Measurements from ENCODE around the gene CKS1B.
"Not testable (repeated sequence)": the region's sequence is repeated elsewhere in the genome, so short reads cannot be mapped to it uniquely, and the experiment has no call there.

CKS1B gene

DNA sequence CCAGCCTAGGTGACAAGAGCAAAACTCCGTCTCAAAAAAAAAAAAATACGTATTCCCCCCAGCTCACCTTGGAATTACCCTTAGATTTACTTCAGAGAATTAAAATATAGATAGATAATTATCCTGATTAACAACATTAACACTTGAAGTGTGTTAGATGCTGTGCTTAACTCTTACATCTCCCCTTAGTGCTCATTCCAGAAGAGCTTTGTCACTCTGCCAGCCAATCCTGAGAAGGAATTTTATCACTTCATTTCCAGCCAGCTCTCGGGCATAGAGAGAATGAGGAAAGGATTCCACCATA is 2.3 kb upstream of the CKS1B start:
- TF ChIP-seq, protein P1, sequence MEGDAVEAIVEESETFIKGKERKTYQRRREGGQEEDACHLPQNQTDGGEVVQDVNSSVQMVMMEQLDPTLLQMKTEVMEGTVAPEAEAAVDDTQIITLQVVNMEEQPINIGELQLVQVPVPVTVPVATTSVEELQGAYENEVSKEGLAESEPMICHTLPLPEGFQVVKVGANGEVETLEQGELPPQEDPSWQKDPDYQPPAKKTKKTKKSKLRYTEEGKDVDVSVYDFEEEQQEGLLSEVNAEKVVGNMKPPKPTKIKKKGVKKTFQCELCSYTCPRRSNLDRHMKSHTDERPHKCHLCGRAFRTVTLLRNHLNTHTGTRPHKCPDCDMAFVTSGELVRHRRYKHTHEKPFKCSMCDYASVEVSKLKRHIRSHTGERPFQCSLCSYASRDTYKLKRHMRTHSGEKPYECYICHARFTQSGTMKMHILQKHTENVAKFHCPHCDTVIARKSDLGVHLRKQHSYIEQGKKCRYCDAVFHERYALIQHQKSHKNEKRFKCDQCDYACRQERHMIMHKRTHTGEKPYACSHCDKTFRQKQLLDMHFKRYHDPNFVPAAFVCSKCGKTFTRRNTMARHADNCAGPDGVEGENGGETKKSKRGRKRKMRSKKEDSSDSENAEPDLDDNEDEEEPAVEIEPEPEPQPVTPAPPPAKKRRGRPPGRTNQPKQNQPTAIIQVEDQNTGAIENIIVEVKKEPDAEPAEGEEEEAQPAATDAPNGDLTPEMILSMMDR (IDR thresholded peaks at IDR 0.05; ENCODE audit: borderline replicate concordance, insufficient read depth, low read depth, low read length) = no peak
- H3K4me3 ChIP-seq (ENCODE audit: low read depth, low read length) = no peak overlapping the region

DNA sequence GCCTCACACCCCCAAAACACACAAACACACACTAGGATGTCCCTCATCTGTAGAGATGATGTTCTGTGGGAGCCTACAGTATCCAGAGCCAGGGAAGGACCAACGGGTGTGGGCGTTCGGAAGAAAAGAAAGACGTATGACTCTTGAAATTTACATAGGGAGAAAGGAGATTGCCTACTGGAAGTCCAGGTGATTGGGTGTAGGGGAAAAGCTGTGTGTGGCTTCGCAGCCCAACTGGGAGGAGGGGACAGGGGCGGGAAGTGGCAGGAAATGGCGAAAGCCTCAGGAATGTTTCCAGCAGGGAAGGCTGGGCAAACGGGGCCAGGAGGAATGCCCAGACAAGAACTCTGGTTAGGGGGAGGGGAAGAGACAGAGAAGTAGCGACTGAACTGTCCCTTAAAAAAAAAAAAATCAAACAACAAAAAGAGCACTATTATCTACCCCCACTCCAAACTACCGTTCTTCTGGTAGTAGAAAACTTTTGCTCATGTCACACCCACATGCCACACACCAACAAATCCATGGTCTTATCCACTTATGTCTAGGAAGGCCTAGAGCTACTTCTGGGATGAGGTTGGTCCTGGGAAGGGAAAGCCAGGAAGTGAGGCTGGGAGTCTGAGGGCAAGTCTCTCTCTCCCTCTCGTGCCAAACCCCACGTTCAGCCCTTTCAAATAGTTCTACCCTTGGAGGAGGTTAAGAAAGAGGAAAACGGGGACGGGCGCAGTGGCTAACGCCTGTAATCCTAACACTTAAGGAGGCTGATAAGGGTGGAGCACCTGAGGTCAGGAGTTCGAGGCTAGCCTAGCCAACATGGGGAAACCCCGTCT is 1.8 kb upstream of the CKS1B start:
- TF ChIP-seq, protein P1 (IDR thresholded peaks at IDR 0.05; ENCODE audit: borderline replicate concordance, insufficient read depth, low read depth, low read length) = no peak
- no peak overlapping the region for H3K4me3 ChIP-seq (ENCODE audit: low read depth, low read length)

DNA sequence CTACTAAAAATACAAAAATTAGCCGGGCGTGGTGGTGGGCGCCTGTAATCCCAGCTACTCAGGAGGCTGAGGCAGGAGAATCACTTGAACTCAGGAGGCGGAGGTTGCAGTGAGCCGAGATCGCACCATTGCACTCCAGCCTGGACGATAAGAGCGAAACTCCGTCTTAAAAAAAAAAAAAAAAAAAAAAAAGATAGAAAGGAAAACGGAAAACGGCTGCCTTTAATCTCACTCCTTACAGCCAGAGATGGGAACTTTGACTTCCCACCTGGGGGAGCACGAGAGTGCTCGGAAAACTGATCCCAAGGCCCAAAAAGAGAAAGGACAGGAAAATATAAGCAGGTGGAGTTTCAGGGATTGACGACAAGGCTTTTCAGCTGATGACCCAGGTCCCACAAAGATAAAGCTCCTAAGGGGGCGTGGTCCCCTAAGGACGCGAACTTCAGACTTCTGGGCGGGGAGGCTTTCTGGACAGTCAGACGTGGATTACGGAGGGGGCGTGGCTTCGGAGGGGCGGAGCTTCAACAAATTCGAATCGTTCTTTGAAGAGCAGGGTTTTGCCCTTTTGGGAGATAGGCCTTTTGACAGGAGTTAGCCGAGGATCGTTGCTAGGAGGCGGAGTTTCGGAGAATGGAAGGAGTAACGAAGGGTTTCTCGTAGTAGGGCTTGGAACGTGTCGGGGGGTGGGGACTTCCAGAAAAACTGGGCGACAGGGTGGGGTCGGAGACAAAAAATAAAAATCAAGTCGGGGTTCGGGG is 958 bp upstream of the CKS1B start:
- TF ChIP-seq, protein P1 (IDR thresholded peaks at IDR 0.05; ENCODE audit: borderline replicate concordance, insufficient read depth, low read depth, low read length) = no peak
- peak overlapping the region; percentile 66 for H3K4me3 ChIP-seq (ENCODE audit: low read depth, low read length)

DNA sequence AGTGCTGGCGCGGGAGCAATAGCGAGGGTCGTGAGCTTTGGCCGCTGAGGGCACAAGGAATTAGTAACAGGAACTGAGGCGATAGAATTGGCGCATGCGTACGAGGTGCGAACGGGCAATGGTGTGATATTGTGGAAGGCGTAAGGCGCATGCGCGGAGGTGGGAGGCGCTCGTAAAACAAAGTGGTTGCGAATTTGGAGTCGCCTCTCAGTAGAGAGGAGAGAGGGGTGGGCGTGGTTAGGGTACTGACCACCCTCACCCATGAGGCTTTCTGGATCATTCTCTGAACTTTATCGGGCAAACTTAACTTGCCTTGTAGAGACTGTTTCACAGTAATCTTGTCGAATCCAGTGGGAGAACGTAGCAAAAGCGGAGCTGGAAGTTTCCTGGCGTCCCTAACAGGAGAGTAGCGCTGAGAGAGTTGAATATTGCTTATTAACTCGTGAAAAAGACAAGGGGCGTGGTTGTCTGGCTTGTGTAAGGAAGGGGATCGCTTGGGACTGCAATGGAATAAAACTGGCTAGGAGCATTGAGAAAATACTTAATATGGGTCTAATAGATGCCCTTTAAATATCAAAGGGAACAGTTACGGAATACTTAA is 427 bp downstream of the CKS1B start:
- H3K4me3 ChIP-seq (ENCODE audit: low read depth, low read length) = peak overlapping the region; percentile 66
- TF ChIP-seq, protein P1 (IDR thresholded peaks at IDR 0.05; ENCODE audit: borderline replicate concordance, insufficient read depth, low read depth, low read length) = no peak

DNA sequence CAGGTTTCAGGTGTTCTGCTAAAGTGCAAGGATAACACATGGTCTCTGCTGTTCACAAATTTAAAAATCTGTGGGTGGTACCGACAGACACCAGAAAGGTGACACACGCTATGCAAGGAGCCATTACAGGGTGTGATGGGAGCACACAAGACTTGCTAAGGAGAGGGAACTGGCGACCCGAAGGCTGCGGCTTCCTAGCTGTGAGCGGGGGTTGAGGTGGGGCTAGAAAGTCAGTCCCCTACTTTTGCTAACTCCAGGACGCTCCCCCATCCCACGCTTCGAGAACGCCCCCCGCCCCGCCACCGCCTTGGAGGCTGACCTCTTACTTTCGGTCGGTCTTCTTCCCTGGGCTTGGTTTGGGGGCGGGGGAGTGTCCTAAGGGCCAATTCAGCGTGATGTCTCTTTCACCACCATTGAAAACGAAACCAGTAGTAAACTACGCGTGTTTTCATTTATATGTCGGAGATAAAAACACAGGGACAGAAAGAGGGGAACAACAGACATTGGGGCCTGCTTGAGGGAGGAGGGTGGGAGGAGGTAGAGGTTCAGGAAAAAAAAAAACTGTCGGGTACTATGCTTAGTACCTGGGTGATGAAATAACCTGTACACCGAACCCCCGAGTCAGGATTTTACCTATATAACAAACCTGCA is 1.1 kb downstream of the CKS1B start:
- H3K4me3 ChIP-seq (ENCODE audit: low read depth, low read length) = peak overlapping the region; percentile 66
- TF ChIP-seq, protein P1 (IDR thresholded peaks at IDR 0.05; ENCODE audit: borderline replicate concordance, insufficient read depth, low read depth, low read length) = no peak

DNA sequence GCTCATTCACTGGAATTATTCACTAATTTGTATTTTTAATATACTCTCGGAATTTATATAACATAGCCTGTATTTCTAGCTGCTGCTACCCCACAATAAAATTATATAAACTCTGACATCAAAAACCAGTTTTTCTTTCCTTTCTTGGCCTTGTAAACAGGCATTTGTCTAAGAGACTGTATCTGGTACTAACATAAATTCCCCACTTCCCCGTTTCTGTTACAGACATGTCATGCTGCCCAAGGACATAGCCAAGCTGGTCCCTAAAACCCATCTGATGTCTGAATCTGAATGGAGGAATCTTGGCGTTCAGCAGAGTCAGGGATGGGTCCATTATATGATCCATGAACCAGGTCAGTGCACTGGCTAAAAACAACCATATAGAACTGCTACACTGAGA is 3.3 kb downstream of the CKS1B start:
- not testable (repeated sequence) for H3K4me3 ChIP-seq (ENCODE audit: low read depth, low read length)

DNA sequence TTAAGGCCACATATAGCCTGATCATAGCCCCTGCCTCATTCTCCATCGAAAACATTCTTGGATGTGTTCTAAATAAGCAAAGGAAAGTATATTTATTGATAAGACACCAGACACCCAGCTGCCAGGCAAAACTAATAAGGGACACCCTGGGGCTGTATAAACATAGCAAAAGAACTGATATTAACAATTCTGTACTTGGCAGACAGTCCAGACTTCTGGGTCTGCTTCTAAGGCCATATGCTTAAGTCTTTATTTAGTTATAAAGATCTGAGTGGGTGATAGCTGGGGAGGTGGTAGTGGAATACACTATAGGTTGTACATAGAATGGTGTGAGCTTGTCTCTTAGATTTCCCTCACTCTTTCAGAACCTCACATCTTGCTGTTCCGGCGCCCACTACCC is 3.9 kb downstream of the CKS1B start:
- no peak overlapping the region for H3K4me3 ChIP-seq (ENCODE audit: low read depth, low read length)
- TF ChIP-seq, protein P1 (IDR thresholded peaks at IDR 0.05; ENCODE audit: borderline replicate concordance, insufficient read depth, low read depth, low read length) = no peak
